IPS-20b (cell line): ENCODE data around the gene STARD5.

Experiments used
- H3K27ac ChIP-seq: one replicate; pipeline ENCODE4 v1.5.1; 2013; ENCODE audit warnings: low read length
- H3K27me3 ChIP-seq: 2 replicates; pipeline ENCODE4 v1.6.1; 2013; ENCODE audit warnings: mild to moderate bottlenecking, low read length, inconsistent platforms; ENCODE audit not compliant: insufficient read depth
- H3K36me3 ChIP-seq: 2 replicates; pipeline ENCODE4 v1.6.1; 2013; ENCODE audit warnings: low read depth, mild to moderate bottlenecking, inconsistent platforms, low read length, moderate library complexity; ENCODE audit not compliant: insufficient read depth
- H3K4me1 ChIP-seq: 2 replicates; pipeline ENCODE4 v1.6.1; 2013; ENCODE audit warnings: mild to moderate bottlenecking, control low read depth, inconsistent platforms, low read length, moderate library complexity; ENCODE audit not compliant: insufficient read depth
- H3K4me3 ChIP-seq: 2 replicates; pipeline ENCODE4 v1.5.1; 2013; ENCODE audit warnings: mild to moderate bottlenecking, low read length, inconsistent platforms
- H3K9ac ChIP-seq: 2 replicates; pipeline ENCODE4 v1.6.1; 2013; ENCODE audit warnings: low read depth, mild to moderate bottlenecking, inconsistent platforms, low read length, moderate library complexity
- H3K9me3 ChIP-seq: 2 replicates; pipeline ENCODE4 v1.6.1; 2013; ENCODE audit warnings: mild to moderate bottlenecking, low read depth, low read length, inconsistent platforms; ENCODE audit not compliant: insufficient read depth

Gene STARD5

DNA sequence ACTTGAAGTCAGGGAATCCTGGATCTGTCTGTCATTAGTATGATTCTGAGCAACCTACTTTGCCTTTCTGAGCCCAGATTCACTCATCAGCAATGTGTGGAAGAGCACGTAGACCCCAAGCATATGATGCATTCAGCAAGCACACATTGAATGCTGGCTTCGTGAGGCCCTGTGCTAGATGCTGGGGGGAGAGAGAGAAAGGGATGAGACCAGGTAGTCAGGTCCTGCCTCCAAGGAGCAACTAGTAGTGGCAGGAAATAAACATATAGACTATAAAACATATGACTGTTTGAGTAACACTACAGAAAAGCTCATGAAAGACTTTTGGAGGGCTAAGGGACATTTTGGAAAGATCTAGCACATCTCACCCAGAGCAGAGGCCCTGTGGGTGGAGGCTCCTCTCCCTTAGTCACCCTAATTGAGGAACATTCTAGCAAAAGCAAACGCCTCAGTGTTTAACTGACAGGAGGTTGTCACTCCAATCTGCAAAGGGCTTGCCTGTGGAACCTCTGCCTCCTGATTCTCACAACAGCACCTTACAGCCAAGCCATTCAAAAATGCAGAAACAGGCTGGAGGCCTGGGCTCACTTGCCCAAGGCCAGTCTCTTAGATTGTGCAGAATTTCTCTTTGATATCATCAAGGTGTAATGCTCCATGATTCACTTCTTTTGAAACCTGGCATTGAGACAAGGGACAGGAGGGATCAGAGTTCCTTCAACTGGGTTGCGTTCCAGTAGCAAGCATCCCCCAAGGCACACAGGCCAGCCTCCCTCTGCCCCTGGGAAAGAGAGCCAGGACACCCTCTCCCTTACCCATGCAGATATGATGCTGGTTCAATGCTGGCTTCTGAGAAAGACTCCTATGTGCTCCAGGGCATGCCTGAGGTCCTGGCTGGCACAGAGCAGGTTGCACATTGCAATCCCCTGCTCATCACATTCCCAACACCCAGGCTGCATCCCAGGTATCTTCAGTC is 26.1 kb downstream of the STARD5 start:
- Histone ChIP-seq H3K9ac (no peak overlapping the region), H3K27ac (no peak overlapping the region), H3K36me3 (no peaks in the 10 kb centered on the region), H3K4me3 (no peak overlapping the region), H3K27me3 (no peaks in the 10 kb centered on the region), H3K9me3 (no peaks in the 10 kb centered on the region), H3K4me1 (peaks cover 1% of the 10 kb centered on the region; the same call in 1 of the 2 replicates)

DNA sequence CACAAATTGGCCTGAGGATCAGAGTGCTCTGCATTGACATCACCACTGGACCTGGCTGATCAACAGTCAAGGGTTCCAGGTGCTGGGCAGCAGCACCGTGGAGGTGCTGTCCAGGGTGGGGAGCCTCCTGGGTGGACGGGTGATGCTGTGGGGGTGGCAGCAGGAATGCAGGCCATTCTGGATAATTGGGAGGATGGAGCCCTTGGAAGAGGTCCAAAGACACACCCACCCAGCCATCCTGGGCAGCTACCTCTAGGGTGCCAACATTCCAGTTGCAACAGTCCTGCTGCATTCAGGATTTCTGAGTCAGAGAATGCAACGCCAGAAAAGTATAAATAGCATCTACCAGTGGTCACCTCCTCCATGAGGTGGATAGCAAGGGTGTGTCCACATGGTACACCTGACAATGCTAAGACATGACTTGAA is 26.8 kb downstream of the STARD5 start:
- Histone ChIP-seq H3K27me3 (no peaks in the 10 kb centered on the region), H3K4me3 (no peak overlapping the region), H3K27ac (no peak overlapping the region), H3K4me1 (no peaks in the 10 kb centered on the region), H3K9ac (no peak overlapping the region), H3K9me3 (no peaks in the 10 kb centered on the region), H3K36me3 (no peaks in the 10 kb centered on the region)

GRCh38 chr15:81296673-81297072 is 27.3 kb downstream of the STARD5 start:
- no peaks in the 10 kb centered on the region for H3K36me3 ChIP-seq
- no peak overlapping the region for H3K27ac ChIP-seq
- no peak overlapping the region for H3K4me3 ChIP-seq
- H3K9me3 ChIP-seq, result no peaks in the 10 kb centered on the region
- no peaks in the 10 kb centered on the region for H3K27me3 ChIP-seq
- no peaks in the 10 kb centered on the region for H3K4me1 ChIP-seq
- no peak overlapping the region for H3K9ac ChIP-seq

GRCh38 chr15:81296186-81296585 is 27.8 kb downstream of the STARD5 start:
- Histone ChIP-seq H3K4me3 (no peak overlapping the region), H3K4me1 (no peaks in the 10 kb centered on the region), H3K27ac (no peak overlapping the region)

DNA sequence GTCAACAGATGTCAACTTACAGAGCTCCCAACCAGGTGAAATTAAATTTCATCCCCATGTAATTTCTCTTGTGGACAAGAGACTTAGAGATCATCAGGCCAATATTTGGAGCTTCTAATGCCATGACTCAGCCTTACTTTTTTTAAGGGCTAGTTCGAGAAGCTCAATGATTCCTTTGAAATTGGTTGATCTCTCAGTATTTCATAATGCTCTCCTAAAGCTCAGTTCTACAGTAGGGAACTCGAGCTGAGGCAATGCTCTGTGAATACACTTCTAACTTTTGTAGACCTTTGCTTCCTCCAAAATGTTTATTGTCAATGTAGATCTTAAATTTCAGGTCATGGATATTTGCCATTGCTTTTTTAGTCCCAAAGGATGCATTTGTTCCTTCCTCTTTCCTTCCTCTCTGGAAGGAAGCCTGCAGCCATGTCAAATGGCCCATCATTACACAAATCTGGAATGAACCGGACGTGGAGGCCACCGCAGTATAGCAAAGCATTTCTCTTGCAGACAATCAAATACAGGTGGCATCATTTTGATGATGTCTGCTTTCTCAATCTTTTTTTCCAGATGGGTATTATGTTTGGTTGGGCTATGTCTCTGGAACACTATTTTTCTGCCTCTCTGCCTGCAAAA is 28.3 kb downstream of the STARD5 start:
- H3K4me3 ChIP-seq, result no peak overlapping the region
- no peaks in the 10 kb centered on the region for H3K4me1 ChIP-seq
- H3K9ac ChIP-seq, result no peak overlapping the region
- no peaks in the 10 kb centered on the region for H3K36me3 ChIP-seq
- H3K27ac ChIP-seq, result no peak overlapping the region
- H3K9me3 ChIP-seq, result no peaks in the 10 kb centered on the region
- no peaks in the 10 kb centered on the region for H3K27me3 ChIP-seq

More at GRCh38 chr15:81296186-81296585, 27.8 kb downstream of the STARD5 start:
- no peaks in the 10 kb centered on the region for H3K36me3 ChIP-seq
- no peaks in the 10 kb centered on the region for H3K27me3 ChIP-seq
- H3K9ac ChIP-seq, result no peak overlapping the region
- H3K9me3 ChIP-seq, result no peaks in the 10 kb centered on the region

- H3K27me3 ChIP-seq, result no peaks in the 10 kb centered on the region
- H3K36me3 ChIP-seq, result no peaks in the 10 kb centered on the region
- H3K9ac ChIP-seq, result no peak overlapping the region
- H3K4me3 ChIP-seq, result no peak overlapping the region
- no peaks in the 10 kb centered on the region for H3K4me1 ChIP-seq
- H3K27ac ChIP-seq, result no peak overlapping the region
- H3K9me3 ChIP-seq, result no peaks in the 10 kb centered on the region
Measured at GRCh38 chr15:81294516-81294880, 29.4 kb downstream of the STARD5 start.

GRCh38 chr15:81293728-81294515 is 30.0 kb downstream of the STARD5 start:
- Histone ChIP-seq H3K9ac (no peak overlapping the region), H3K27ac (no peak overlapping the region), H3K4me1 (no peaks in the 10 kb centered on the region), H3K4me3 (no peak overlapping the region), H3K36me3 (no peaks in the 10 kb centered on the region), H3K9me3 (no peaks in the 10 kb centered on the region), H3K27me3 (no peaks in the 10 kb centered on the region)

- Histone ChIP-seq H3K27ac (no peak overlapping the region), H3K4me1 (no peaks in the 10 kb centered on the region), H3K9ac (no peak overlapping the region), H3K4me3 (no peak overlapping the region), H3K27me3 (no peaks in the 10 kb centered on the region), H3K36me3 (no peaks in the 10 kb centered on the region), H3K9me3 (no peaks in the 10 kb centered on the region)
Measured at GRCh38 chr15:81292523-81293001, 31.4 kb downstream of the STARD5 start.

DNA sequence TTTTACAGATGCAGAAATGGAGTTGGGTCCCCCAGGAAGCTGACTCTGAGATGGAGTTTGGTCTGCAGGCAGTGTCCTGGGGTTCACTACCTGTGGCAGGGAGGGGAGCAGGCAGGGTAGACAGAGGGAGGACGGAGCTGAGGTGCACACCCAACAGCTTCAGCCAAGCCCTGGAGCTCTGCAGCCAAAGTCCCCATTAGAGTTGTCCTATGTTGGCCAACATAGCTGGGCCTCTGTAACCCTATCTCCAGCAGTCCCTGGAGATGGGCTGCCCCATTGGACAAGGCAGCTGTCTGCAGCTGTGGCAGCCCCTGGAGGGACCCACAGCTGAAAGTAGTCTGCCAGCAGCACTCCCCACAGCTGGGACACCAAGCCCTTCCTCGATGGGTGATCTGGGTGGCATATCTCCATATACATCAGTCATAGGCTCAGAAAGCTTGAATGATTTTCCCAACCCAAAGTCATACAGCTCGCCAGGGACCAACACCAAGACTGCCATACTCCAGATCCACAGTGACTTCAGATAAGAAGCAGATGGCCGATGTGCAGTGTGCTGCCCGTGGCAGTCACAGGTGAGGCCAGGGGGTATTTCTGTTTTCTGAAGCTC is 31.9 kb downstream of the STARD5 start:
- Histone ChIP-seq H3K27ac (no peak overlapping the region), H3K4me1 (no peaks in the 10 kb centered on the region), H3K27me3 (no peaks in the 10 kb centered on the region), H3K9ac (no peak overlapping the region), H3K9me3 (no peaks in the 10 kb centered on the region), H3K36me3 (no peaks in the 10 kb centered on the region), H3K4me3 (no peak overlapping the region)

GRCh38 chr15:81289910-81290309 is 34.0 kb downstream of the STARD5 start:
- Histone ChIP-seq H3K9ac (no peak overlapping the region), H3K4me3 (no peak overlapping the region), H3K27me3 (no peaks in the 10 kb centered on the region), H3K4me1 (no peaks in the 10 kb centered on the region), H3K9me3 (no peaks in the 10 kb centered on the region), H3K36me3 (no peaks in the 10 kb centered on the region), H3K27ac (no peak overlapping the region)

DNA sequence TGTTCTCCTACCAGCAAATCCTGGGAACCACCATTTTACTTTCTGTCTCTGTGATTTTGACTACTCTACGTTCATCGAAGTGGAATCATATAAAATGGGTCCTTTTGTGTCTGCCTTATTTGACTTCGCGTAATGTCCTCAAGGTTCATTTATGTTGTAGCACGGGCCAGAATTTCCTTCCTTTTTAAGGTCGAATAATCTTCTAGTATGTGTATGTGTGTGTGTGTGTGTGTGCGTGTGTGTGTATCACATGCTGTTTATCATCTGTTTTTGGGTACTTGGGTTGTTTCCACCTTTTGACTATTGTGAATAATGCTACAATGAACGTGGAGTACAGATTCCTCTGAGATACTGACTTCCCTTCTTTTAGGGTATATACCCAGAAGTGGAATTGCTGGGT is 35.3 kb downstream of the STARD5 start:
- Histone ChIP-seq H3K9ac (no peak overlapping the region), H3K4me1 (no peaks in the 10 kb centered on the region), H3K27me3 (no peaks in the 10 kb centered on the region)

More for the DNA sequence above, 35.3 kb downstream of the STARD5 start:
- no peak overlapping the region for H3K4me3 ChIP-seq
- no peaks in the 10 kb centered on the region for H3K9me3 ChIP-seq
- no peaks in the 10 kb centered on the region for H3K36me3 ChIP-seq
- no peak overlapping the region for H3K27ac ChIP-seq
